Kidney epithelial cell (primary cell): ENCODE data around the gene RNF126. TPM values are rescaled to one million over a fixed set of nuclear protein-coding genes. Genes with fewer than 3 reads are reported as not detected.
A peak's percentile ranks its signal among the peaks of the same experiment; 100 is the strongest.

Source experiments
- DNase-seq: peaks from one replicate; pipeline ENCODE4 v3.0.0-alpha.2; 2010; ENCODE audit warnings: low read depth
- H3K27me3 ChIP-seq: 2 replicates; pipeline ENCODE4 v1.6.0; 2011; ENCODE audit warnings: low read length; ENCODE audit not compliant: control insufficient read depth, insufficient read depth
- H3K36me3 ChIP-seq: 2 replicates; pipeline ENCODE4 v1.5.1; 2011; ENCODE audit warnings: low read length; ENCODE audit not compliant: control insufficient read depth, insufficient read depth
- H3K4me3 ChIP-seq: 2 replicates; pipeline ENCODE4 v1.5.1; 2011; ENCODE audit warnings: low read depth, mild to moderate bottlenecking, control low read depth, low read length
- CTCF ChIP-seq: IDR thresholded peaks from 2 replicates; pipeline ENCODE4 v1.5.1; 2011; ENCODE audit warnings: mild to moderate bottlenecking, moderate library complexity, low read length, control low read depth, inconsistent platforms; ENCODE audit not compliant: insufficient read depth, poor library complexity, severe bottlenecking
- total RNA-seq: library from RNA; depleted of rRNA; stranded (reverse); fragments of >200 nt; gene quantifications from 2 replicates; pipeline ENCODE4 v1.2.3, GENCODE V29; 2015

The RNF126 gene
- total RNA-seq, 1 donor from 2014 or later, result 77.6 TPM

GRCh38 chr19:681029-682019, 18.3 kb upstream of the RNF126 start:
- H3K4me3 ChIP-seq, result peak overlapping the region; percentile 42
- DNase-seq, result no peak
- TF ChIP-seq CTCF, result no peak

GRCh38 chr19:680287-681028, 17.4 kb upstream of the RNF126 start:
- DNase-seq, result peak; percentile 86
- Histone ChIP-seq H3K36me3 (peaks cover 4% of the 10 kb centered on the region), H3K4me3 (peak overlapping the region; percentile 45), H3K27me3 (no peaks in the 10 kb centered on the region)
- TF ChIP-seq CTCF, result no peak

More at GRCh38 chr19:681029-682019, 18.3 kb upstream of the RNF126 start:
- H3K36me3 ChIP-seq, result peaks cover 4% of the 10 kb centered on the region
- no peaks in the 10 kb centered on the region for H3K27me3 ChIP-seq

- no peak for TF ChIP-seq CTCF
Observed at GRCh38 chr19:679418-680286, 16.6 kb upstream of the RNF126 start.

DNA sequence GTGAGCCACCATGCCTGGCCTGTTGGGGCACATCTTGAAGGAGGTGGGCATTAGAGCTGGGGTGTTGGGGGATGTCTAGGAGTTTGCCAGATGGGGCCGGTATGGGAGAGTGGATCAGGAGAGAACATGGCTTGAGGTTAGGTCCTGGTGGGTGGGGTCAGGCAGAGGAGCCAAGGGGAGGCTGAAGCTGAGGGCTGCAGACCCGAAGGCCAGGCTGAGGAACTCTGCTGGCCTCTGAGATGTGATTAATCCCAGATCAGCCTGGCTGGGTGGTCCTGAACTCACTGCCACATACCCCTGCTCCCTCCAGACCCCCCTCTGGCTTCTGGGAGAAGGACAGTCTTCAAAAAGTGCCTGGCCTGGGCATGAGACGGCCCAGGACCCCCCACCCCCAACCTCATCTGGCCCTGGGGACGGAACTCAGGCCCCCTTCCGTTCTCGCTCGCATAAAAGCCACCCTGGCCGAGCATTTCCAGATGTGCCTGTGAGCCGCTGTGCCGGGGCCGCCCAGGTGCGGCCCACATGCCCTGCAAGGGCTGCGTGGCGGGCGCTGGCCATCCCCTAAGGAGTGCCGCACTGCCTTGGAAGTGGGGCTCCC, 15.9 kb upstream of the RNF126 start:
- no peak for TF ChIP-seq CTCF
- Histone ChIP-seq H3K36me3 (peaks cover 4% of the 10 kb centered on the region), H3K4me3 (peak overlapping the region; percentile 45), H3K27me3 (no peaks in the 10 kb centered on the region)
- DNase-seq, result no peak

More at GRCh38 chr19:679418-680286, 16.6 kb upstream of the RNF126 start:
- DNase-seq, result no peak
- Histone ChIP-seq H3K36me3 (peaks cover 4% of the 10 kb centered on the region), H3K4me3 (peak overlapping the region; percentile 45), H3K27me3 (no peaks in the 10 kb centered on the region)
